ENCODE measurements around the gene RAB3B. TPM values are rescaled to one million over a fixed set of nuclear protein-coding genes. Genes with fewer than 3 reads are reported as not detected.
A peak's percentile ranks its signal among the peaks of the same experiment; 100 is the strongest.

Gene RAB3B, protein sequence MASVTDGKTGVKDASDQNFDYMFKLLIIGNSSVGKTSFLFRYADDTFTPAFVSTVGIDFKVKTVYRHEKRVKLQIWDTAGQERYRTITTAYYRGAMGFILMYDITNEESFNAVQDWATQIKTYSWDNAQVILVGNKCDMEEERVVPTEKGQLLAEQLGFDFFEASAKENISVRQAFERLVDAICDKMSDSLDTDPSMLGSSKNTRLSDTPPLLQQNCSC
- total RNA-seq = 58.9 and 77.3 TPM in 2 replicates

DNA sequence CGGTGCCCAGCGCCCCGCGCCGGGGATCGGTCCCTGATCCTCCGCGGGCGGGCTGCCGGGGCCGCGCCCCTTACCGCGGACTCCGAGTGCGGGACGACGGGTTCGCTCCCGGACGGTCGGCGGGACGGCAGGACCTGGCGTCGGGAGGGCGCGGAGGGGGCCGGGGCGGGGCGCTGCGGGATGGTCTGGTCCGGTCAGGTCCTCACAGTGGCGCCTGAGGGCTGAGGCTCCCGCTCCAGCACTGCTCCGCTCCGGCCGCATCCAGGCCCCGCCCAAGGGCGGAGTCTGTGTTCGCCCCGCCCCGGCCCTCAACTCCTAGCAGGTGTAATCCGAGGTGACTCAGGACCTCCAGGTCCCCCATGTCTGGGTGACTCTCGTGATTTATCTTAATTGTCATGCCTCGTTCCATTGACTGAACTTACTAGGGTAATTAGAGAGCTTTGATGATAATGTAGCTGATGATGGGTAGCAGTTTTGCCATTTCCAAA is at the start of gene RAB3B:
Gene RAB3B, minus strand, starts transcription at position 223 of the 488 bp plus-strand sequence. CDS start 13,583 bp downstream, outside the sequence.
- TF ChIP-seq, protein P1, sequence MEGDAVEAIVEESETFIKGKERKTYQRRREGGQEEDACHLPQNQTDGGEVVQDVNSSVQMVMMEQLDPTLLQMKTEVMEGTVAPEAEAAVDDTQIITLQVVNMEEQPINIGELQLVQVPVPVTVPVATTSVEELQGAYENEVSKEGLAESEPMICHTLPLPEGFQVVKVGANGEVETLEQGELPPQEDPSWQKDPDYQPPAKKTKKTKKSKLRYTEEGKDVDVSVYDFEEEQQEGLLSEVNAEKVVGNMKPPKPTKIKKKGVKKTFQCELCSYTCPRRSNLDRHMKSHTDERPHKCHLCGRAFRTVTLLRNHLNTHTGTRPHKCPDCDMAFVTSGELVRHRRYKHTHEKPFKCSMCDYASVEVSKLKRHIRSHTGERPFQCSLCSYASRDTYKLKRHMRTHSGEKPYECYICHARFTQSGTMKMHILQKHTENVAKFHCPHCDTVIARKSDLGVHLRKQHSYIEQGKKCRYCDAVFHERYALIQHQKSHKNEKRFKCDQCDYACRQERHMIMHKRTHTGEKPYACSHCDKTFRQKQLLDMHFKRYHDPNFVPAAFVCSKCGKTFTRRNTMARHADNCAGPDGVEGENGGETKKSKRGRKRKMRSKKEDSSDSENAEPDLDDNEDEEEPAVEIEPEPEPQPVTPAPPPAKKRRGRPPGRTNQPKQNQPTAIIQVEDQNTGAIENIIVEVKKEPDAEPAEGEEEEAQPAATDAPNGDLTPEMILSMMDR (IDR thresholded peaks at IDR 0.05; ENCODE audit: insufficient read depth, low read depth, low read length) = no peak
- peak; percentile 48 for DNase-seq (ENCODE audit: low read depth)
- peak within 1 kb of the TSS; percentile 63 for H3K4me3 ChIP-seq (ENCODE audit: low read depth, low read length)

DNA sequence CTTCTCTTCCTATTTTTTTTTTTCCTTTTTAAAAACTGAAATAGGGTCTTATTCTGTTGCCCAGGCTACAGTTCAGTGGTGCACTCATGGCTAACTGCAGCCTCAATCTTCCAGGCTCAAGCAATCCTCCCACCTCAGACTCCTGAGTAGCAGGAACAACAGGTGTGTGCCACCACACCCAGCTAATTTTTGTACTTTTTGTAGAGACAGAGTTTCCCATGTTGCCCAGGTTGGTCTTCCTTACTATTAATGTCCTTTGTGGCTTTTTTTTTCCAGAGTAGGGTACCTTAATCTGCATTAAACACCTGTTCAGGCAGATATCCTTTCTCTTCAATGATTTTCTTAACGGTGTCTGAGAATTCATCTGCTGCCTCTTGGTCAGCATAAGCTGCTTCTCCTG is 47.4 kb upstream of the RAB3B start:
- DNase-seq (ENCODE audit: low read depth) = no peak
- TF ChIP-seq, protein P1 (IDR thresholded peaks at IDR 0.05; ENCODE audit: insufficient read depth, low read depth, low read length) = no peak
- no peak overlapping the region for H3K4me3 ChIP-seq (ENCODE audit: low read depth, low read length)

DNA sequence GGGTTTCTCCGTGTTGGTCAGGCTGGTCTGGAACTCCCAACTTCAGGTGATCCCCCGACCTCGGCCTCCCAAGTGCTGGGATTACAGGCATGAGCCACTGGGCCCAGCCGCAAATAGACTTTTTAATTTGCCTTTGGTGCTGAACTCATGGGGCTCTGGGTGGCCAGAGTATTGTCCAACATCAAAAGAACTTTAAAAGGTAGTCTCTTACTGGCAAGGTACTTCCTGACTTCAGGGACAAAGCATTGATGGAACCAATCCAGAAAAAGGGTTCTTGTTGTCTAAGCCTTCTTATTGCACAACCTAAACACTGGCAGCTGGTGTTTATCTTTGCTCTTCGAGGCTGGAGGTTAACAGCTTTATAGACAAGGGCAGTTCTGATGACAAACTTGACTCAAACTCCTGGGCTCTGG is 46.9 kb upstream of the RAB3B start:
- peak; percentile 97 for DNase-seq (ENCODE audit: low read depth)
- TF ChIP-seq, protein P1 (IDR thresholded peaks at IDR 0.05; ENCODE audit: insufficient read depth, low read depth, low read length) = no peak
- H3K4me3 ChIP-seq (ENCODE audit: low read depth, low read length) = no peak overlapping the region

DNA sequence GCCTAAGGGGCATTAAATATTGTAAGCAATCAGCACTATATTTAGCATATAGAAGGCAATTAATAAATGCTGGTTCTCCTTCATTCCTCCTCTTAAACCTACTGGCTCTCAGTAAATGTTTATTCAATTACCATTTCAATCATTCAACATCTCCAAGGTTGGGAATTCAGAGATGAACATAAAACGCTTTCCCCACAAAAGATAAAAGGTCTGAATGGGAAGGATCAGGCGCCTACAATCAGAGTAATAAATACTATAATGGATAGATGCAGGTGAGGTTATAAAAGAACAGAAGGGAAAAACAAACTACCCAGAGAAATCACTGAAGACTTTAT is 43.5 kb upstream of the RAB3B start:
- H3K4me3 ChIP-seq (ENCODE audit: low read depth, low read length) = peak overlapping the region; percentile 91
- DNase-seq (ENCODE audit: low read depth) = no peak
- TF ChIP-seq, protein P1 (IDR thresholded peaks at IDR 0.05; ENCODE audit: insufficient read depth, low read depth, low read length) = no peak

DNA sequence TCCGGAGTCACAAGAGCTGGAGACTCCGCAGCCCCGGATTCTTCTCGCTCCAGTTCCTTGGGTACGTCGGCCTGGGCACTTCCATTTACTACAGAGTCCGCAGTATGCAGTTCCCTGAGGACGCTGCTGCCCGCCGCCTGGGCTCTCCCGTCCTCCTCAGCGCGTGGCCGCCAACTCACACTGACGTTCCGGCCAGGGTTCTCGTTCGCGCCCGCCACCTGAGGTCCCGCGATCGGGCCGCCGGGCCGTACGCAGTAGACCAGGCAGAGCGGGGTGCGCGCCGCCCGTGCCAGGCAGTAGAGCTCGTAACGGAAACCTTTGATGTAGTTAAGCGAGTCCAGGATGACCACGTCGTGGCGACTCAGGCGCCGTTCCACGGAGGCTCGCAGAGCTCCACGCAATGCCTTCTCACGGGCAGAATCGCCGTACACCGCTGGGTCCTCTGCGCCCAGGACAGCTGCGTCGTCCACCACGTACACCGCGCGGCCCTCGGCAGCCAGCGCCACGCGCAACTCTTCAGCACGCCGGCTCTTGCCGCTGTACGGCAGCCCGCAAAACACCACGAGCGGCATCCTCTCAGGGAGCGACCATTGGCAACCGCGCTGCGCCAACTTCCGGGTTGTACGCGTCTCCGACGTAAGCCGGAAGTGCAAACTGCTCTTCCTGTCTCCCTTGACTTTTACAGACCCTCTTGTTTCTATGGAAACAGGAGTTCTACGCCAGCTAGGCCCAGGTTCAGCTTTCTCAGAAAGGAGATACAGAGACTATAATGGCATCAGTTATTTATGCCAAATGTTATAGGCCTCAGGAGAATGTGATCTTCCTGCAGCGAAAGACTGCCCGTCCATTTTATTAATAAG is 42.9 kb upstream of the RAB3B start, which contains the start of gene KTI12:
Gene KTI12, minus strand, starts transcription at position 621 of the 860 bp plus-strand sequence. Its CDS starts 49 bp downstream, at position 572.
- TF ChIP-seq, protein P1 (IDR thresholded peaks at IDR 0.05; ENCODE audit: insufficient read depth, low read depth, low read length) = no peak
- DNase-seq (ENCODE audit: low read depth) = peak; percentile 91

DNA sequence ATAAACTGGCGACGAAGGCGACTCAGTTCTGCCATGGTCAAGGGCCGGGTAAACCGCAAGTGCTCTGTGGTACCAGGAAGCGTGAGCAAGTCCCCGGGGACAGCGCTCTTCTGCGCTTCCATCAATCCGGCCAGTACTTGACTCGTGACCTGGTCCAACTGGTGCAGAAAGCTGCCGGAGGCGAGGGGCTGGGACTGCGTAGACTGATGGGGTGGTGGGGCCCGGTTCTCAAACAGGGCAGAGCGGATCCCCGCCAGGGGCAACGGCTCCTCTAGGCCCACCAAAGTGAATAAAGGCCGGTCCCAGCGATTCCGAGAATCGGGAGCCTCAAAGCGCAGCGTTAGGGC is 42.3 kb upstream of the RAB3B start:
- TF ChIP-seq, protein P1 (IDR thresholded peaks at IDR 0.05; ENCODE audit: insufficient read depth, low read depth, low read length) = no peak
- H3K4me3 ChIP-seq (ENCODE audit: low read depth, low read length) = peak overlapping the region; percentile 91
- peak; percentile 77 for DNase-seq (ENCODE audit: low read depth)

More for the DNA sequence above, 42.9 kb upstream of the RAB3B start, which contains the start of gene KTI12:
- H3K4me3 ChIP-seq (ENCODE audit: low read depth, low read length) = peak within 1 kb of the TSS; percentile 91

Data from fibroblast of villous mesenchyme (primary cell).